IMR-90 (cell line): ENCODE measurements around the gene TNFAIP8. TPM values are rescaled to one million over a fixed set of nuclear protein-coding genes. Genes with fewer than 3 reads are reported as not detected.

Experiments
- ATAC-seq: fragments of 200-7000 bp; cut with Tn5 transposase; 2 replicates; pipeline ENCODE4 v1.9.1; 2020; ENCODE audit warnings: low read depth, mild to moderate bottlenecking, moderate library complexity
- BruUV-seq: library from RNA; stranded (reverse); fragments of 400-500 nt; replicated peaks from 2 replicates; lab custom pipeline; 2021; lab: Mats Ljungman, UMichigan
- CTCF ChIA-PET: fragments of 300-600 bp; formaldehyde crosslinking; extraction: SDS; loops from one replicate; lab custom pipeline; 2021; ENCODE audit warnings: antibody characterized with exemption; lab: Yijun Ruan, JAX
- POLR2A ChIA-PET: fragments of 300-600 bp; sonication (Branson Sonifier 250); formaldehyde crosslinking; loops from one replicate; lab custom pipeline; 2022; ENCODE audit warnings: antibody characterized with exemption; ENCODE audit not compliant: unreplicated experiment; lab: Charles Lee
- DNase-seq: peaks from one replicate; pipeline ENCODE4 v3.0.0; 2013
- H2AFZ ChIP-seq: replicated peaks from 2 replicates; pipeline ENCODE3; 2013; ENCODE audit warnings: low read length, mild to moderate bottlenecking; ENCODE audit not compliant: poor library complexity
- H2AK5ac ChIP-seq: 2 replicates; pipeline ENCODE4 v1.6.1; 2013; ENCODE audit warnings: low read depth, low read length, inconsistent platforms
- H2AK9ac ChIP-seq: replicated peaks from 2 replicates; pipeline ENCODE3; 2013; ENCODE audit warnings: mild to moderate bottlenecking, low read depth, low read length, moderate library complexity; ENCODE audit not compliant: poor library complexity
- H2BK120ac ChIP-seq: 2 replicates; pipeline ENCODE4 v1.6.1; 2013; ENCODE audit warnings: low read depth, low read length, inconsistent platforms
- H2BK15ac ChIP-seq: 3 replicates; pipeline ENCODE4 v1.6.1; 2013; ENCODE audit warnings: low read depth, low read length, inconsistent platforms
- H2BK20ac ChIP-seq: 2 replicates; pipeline ENCODE4 v1.6.1; 2013; ENCODE audit warnings: low read depth, mild to moderate bottlenecking, inconsistent platforms, low read length, moderate library complexity
- H2BK5ac ChIP-seq: 2 replicates; pipeline ENCODE4 v1.6.1; 2013; ENCODE audit warnings: mild to moderate bottlenecking, low read depth, low read length, inconsistent platforms; ENCODE audit not compliant: poor library complexity, severe bottlenecking
- H3K14ac ChIP-seq: replicated peaks from 2 replicates; pipeline ENCODE4 v1.6.1; 2013; ENCODE audit warnings: low read depth, low read length, inconsistent platforms
- H3K18ac ChIP-seq: 2 replicates; pipeline ENCODE4 v1.6.1; 2013; ENCODE audit warnings: low read depth, low read length, control low read depth
- H3K23ac ChIP-seq: 2 replicates; pipeline ENCODE4 v1.6.1; 2013; ENCODE audit warnings: low read depth, low read length, inconsistent platforms
- H3K27ac ChIP-seq: 2 replicates; pipeline ENCODE4 v1.5.1; 2013; ENCODE audit warnings: mild to moderate bottlenecking, control low read depth, low read length; ENCODE audit not compliant: insufficient read depth
- H3K27me3 ChIP-seq: 2 replicates; pipeline ENCODE4 v1.6.1; 2013; ENCODE audit warnings: low read length; ENCODE audit not compliant: control insufficient read depth, insufficient read depth
- H3K36me3 ChIP-seq: 2 replicates; pipeline ENCODE4 v1.6.1; 2013; ENCODE audit warnings: low read length, mixed read lengths; ENCODE audit not compliant: control insufficient read depth, insufficient read depth
- H3K4ac ChIP-seq: 2 replicates; pipeline ENCODE4 v1.6.1; 2013; ENCODE audit warnings: low read depth, low read length, inconsistent platforms
- H3K4me1 ChIP-seq: 2 replicates; pipeline ENCODE4 v1.6.1; 2013; ENCODE audit warnings: low read length, mixed read lengths; ENCODE audit not compliant: control insufficient read depth, insufficient read depth
- H3K4me2 ChIP-seq: 2 replicates; pipeline ENCODE4 v1.6.1; 2013; ENCODE audit warnings: low read depth, mild to moderate bottlenecking, control low read depth, low read length, moderate library complexity
- H3K4me3 ChIP-seq: 2 replicates; pipeline ENCODE4 v1.5.1; 2013; ENCODE audit warnings: low read depth, mild to moderate bottlenecking, control low read depth, low read length, moderate library complexity; ENCODE audit not compliant: insufficient read depth
- H3K56ac ChIP-seq: 2 replicates; pipeline ENCODE4 v1.6.1; 2013; ENCODE audit warnings: low read length, inconsistent platforms; ENCODE audit not compliant: insufficient read depth; ENCODE audit errors: extremely low read depth
- H3K79me1 ChIP-seq, 2 experiments: 2 replicates each; pipeline ENCODE4 v1.6.1; 2013; ENCODE audit warnings: low read length in 2 of 2, inconsistent platforms in 1 of 2, low read depth in 1 of 2
- H3K9ac ChIP-seq: 2 replicates; pipeline ENCODE4 v1.6.1; 2013; ENCODE audit warnings: low read depth, low read length, control low read depth
- H3K9me1 ChIP-seq: 2 replicates; pipeline ENCODE4 v1.6.1; 2013; ENCODE audit warnings: low read length, inconsistent platforms; ENCODE audit not compliant: insufficient read depth
- H3K9me3 ChIP-seq: 2 replicates; pipeline ENCODE4 v1.6.1; 2013; ENCODE audit warnings: low read length; ENCODE audit not compliant: control insufficient read depth, insufficient read depth
- H4K20me1 ChIP-seq: 2 replicates; pipeline ENCODE4 v1.6.1; 2013; ENCODE audit warnings: low read length, inconsistent platforms; ENCODE audit not compliant: insufficient read depth
- H4K5ac ChIP-seq: 2 replicates; pipeline ENCODE4 v1.6.1; 2013; ENCODE audit warnings: mild to moderate bottlenecking, low read depth, low read length, control low read depth
- H4K8ac ChIP-seq, 2 experiments: 2 replicates each; pipeline ENCODE4 v1.6.1; 2013; ENCODE audit warnings: low read depth in 2 of 2, low read length in 2 of 2, control low read depth in 1 of 2, inconsistent platforms in 1 of 2
- H4K91ac ChIP-seq: 2 replicates; pipeline ENCODE4 v1.6.1; 2013; ENCODE audit warnings: low read depth, low read length, inconsistent platforms; ENCODE audit not compliant: insufficient read depth
- BHLHE40 ChIP-seq: fragments of 150-350 bp; IDR thresholded peaks from 2 replicates; pipeline ENCODE4 v1.6.1; 2016; ENCODE audit warnings: mild to moderate bottlenecking, low read depth, low read length
- CEBPB ChIP-seq: IDR thresholded peaks from 2 replicates; pipeline ENCODE4 v1.6.1; 2012; ENCODE audit warnings: low read depth, low read length, improper control_type of control experiment
- FOS ChIP-seq: fragments of 150-350 bp; IDR thresholded peaks from 2 replicates; pipeline ENCODE4 v1.6.1; 2016; ENCODE audit warnings: low read depth, low read length
- MAFK ChIP-seq: IDR thresholded peaks from 2 replicates; pipeline ENCODE4 v1.6.1; 2012; ENCODE audit warnings: low read depth, low read length, improper control_type of control experiment
- MAZ ChIP-seq: IDR thresholded peaks from 2 replicates; pipeline ENCODE4 v1.6.1; 2012; ENCODE audit warnings: low read depth, mild to moderate bottlenecking, low read length, improper control_type of control experiment, moderate library complexity, borderline replicate concordance
- MXI1 ChIP-seq: IDR thresholded peaks from 2 replicates; pipeline ENCODE4 v1.6.1; 2012; ENCODE audit warnings: low read depth, mild to moderate bottlenecking, low read length, moderate library complexity, borderline replicate concordance
- NFE2L2 ChIP-seq: fragments of 150-350 bp; IDR thresholded peaks from 2 replicates; pipeline ENCODE4 v1.6.1; 2016; ENCODE audit warnings: low read depth, mild to moderate bottlenecking, low read length
- POLR2A ChIP-seq: IDR thresholded peaks from 2 replicates; pipeline ENCODE4 v1.6.1; 2012; ENCODE audit warnings: mild to moderate bottlenecking, low read depth, low read length
- RAD21 ChIP-seq: IDR thresholded peaks from 2 replicates; pipeline ENCODE4 v1.6.1; 2012; ENCODE audit warnings: low read length, improper control_type of control experiment
- RCOR1 ChIP-seq: IDR thresholded peaks from 2 replicates; pipeline ENCODE4 v1.6.1; 2012; ENCODE audit warnings: mild to moderate bottlenecking, low read length, improper control_type of control experiment; ENCODE audit not compliant: insufficient replicate concordance
- RFX5 ChIP-seq: IDR thresholded peaks from 2 replicates; pipeline ENCODE4 v1.8.0; 2012; ENCODE audit warnings: low read depth, mild to moderate bottlenecking, low read length, moderate library complexity
- SMC3 ChIP-seq: fragments of 150-350 bp; IDR thresholded peaks from 2 replicates; pipeline ENCODE4 v1.6.1; 2016; ENCODE audit warnings: low read depth, mild to moderate bottlenecking, antibody characterized with exemption, low read length, moderate library complexity
- WGBS, 2 experiments: methylation state at CpG; one replicate each; pipeline versions ENCODE4 v1.1.5 to v1.1.7; 2013; ENCODE audit warnings: missing lambda C conversion rate in 2 of 2; ENCODE audit not compliant: insufficient read length in 1 of 2; ENCODE audit errors: extremely low coverage in 2 of 2; 5-methylcytosine and 5-hydroxymethylcytosine counted together
- dilution Hi-C: fragments of 300-500 bp; cut with HindIII; formaldehyde crosslinking; loops from one replicate; pipeline ENCODE4 v1.14.3; 2018; ENCODE audit warnings: low sequenced_read_pairs; ENCODE audit not compliant: unreplicated experiment
- in situ Hi-C: fragments of 300-500 bp; cut with MboI; formaldehyde crosslinking; loops from 3 replicates; pipeline ENCODE4 v1.14.3; 2019; ENCODE audit warnings: low sequenced_read_pairs, inconsistent platforms, mixed read lengths
- intact Hi-C: fragments of 100-400 bp; cut with micrococcal nuclease; formaldehyde crosslinking; loops from 2 replicates; pipeline ENCODE4 v1.10.0; 2022
- polyA plus RNA-seq, 3 experiments: library from polyadenylated mRNA; depleted of rRNA; stranded (reverse); fragments of >200 nt; gene quantifications; 2 replicates each; pipeline ENCODE4 v1.2.3, GENCODE V29; 2012; ENCODE audit warnings: low replicate concordance in 1 of 3
- total RNA-seq: library from RNA; depleted of rRNA; stranded (reverse); fragments of >200 nt; gene quantifications from 2 replicates; pipeline ENCODE4 v1.2.3, GENCODE V29; 2012
- TF ChIP-seq, protein P1 (sequence below): conservative IDR thresholded peaks from 2 replicates; pipeline ENCODE4 v1.5.1; 2012; ENCODE audit warnings: mild to moderate bottlenecking, low read depth, low read length, improper control_type of control experiment
- TF ChIP-seq, protein P2 (sequence below): fragments of 150-350 bp; IDR thresholded peaks from 2 replicates; pipeline ENCODE4 v1.6.1; 2016; ENCODE audit warnings: low read depth, mild to moderate bottlenecking, low read length, moderate library complexity, borderline replicate concordance
- TF ChIP-seq, protein P3 (sequence below): fragments of 150-350 bp; IDR thresholded peaks from 2 replicates; pipeline ENCODE4 v1.6.1; 2017; ENCODE audit warnings: mild to moderate bottlenecking, antibody characterized with exemption, low read length, low read depth

The TNFAIP8 gene
- total and polyA plus RNA-seq, 2 of the 4 experiments (the other 2 are of a cell fraction), result 20.3 to 29.9 TPM

DNA sequence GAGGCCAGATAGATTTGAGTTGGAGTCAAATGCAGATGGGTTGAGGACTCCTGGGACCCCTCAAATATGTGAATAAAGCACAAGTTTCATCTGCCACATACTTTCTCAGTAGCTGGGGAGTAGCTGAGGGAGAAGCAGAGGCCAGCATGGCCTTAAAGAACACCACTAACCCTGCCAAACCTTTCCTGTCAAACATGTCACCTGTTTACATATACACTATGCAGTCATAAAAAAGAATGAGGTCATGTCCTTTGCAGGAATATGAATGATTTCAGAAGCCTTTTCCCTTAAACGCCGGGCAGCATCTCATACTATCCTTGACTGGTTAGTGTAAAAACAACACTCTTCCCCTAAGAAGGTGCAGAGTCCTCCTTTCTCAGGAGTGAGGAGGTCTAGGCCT lies 71.2 kb downstream of the TNFAIP8 start:
- Histone ChIP-seq H4K5ac (no peak overlapping the region), H3K9ac (no peak overlapping the region), H2BK5ac (no peak overlapping the region), H2AFZ (no peak overlapping the region), H4K8ac (no peak overlapping the region), H3K4me3 (no peak overlapping the region), H3K79me1 (no peaks in the 10 kb centered on the region), H3K56ac (no peak overlapping the region), H3K9me1 (no peaks in the 10 kb centered on the region), H3K23ac (no peak overlapping the region), H3K36me3 (no peaks in the 10 kb centered on the region), H4K20me1 (no peaks in the 10 kb centered on the region), H2BK20ac (no peak overlapping the region), H2AK9ac (no peak overlapping the region), H4K91ac (no peak overlapping the region), H3K18ac (no peak overlapping the region), H3K4me2 (no peak overlapping the region), H3K4me1 (no peaks in the 10 kb centered on the region), H2BK15ac (no peak overlapping the region), H3K27ac (no peak overlapping the region), H3K4ac (no peak overlapping the region), H3K14ac (no peak overlapping the region), H3K27me3 (peaks cover 9% of the 10 kb centered on the region), H2BK120ac (no peak overlapping the region), H3K9me3 (no peaks in the 10 kb centered on the region), H2AK5ac (no peak overlapping the region)
- dilution Hi-C loops, result no loop called here
- ChIA-PET CTCF (no interaction called here), POLR2A (no interaction called here)
- TF ChIP-seq, protein P1, sequence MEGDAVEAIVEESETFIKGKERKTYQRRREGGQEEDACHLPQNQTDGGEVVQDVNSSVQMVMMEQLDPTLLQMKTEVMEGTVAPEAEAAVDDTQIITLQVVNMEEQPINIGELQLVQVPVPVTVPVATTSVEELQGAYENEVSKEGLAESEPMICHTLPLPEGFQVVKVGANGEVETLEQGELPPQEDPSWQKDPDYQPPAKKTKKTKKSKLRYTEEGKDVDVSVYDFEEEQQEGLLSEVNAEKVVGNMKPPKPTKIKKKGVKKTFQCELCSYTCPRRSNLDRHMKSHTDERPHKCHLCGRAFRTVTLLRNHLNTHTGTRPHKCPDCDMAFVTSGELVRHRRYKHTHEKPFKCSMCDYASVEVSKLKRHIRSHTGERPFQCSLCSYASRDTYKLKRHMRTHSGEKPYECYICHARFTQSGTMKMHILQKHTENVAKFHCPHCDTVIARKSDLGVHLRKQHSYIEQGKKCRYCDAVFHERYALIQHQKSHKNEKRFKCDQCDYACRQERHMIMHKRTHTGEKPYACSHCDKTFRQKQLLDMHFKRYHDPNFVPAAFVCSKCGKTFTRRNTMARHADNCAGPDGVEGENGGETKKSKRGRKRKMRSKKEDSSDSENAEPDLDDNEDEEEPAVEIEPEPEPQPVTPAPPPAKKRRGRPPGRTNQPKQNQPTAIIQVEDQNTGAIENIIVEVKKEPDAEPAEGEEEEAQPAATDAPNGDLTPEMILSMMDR, result no peak
- TF ChIP-seq MAFK (no peak), MXI1 (no peak), RAD21 (no peak), CEBPB (no peak), SMC3 (no peak), FOS (no peak), MAZ (no peak), POLR2A (no peak), BHLHE40 (no peak), NFE2L2 (no peak), RCOR1 (no peak), RFX5 (no peak)
- TF ChIP-seq, protein P2, sequence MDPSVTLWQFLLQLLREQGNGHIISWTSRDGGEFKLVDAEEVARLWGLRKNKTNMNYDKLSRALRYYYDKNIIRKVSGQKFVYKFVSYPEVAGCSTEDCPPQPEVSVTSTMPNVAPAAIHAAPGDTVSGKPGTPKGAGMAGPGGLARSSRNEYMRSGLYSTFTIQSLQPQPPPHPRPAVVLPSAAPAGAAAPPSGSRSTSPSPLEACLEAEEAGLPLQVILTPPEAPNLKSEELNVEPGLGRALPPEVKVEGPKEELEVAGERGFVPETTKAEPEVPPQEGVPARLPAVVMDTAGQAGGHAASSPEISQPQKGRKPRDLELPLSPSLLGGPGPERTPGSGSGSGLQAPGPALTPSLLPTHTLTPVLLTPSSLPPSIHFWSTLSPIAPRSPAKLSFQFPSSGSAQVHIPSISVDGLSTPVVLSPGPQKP, result no peak
- TF ChIP-seq, protein P3, sequence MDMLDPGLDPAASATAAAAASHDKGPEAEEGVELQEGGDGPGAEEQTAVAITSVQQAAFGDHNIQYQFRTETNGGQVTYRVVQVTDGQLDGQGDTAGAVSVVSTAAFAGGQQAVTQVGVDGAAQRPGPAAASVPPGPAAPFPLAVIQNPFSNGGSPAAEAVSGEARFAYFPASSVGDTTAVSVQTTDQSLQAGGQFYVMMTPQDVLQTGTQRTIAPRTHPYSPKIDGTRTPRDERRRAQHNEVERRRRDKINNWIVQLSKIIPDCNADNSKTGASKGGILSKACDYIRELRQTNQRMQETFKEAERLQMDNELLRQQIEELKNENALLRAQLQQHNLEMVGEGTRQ, result no peak
- no TSS peak for BruUV-seq
- in situ Hi-C loops, result no loop called here
- intact Hi-C loops, result no loop called here
- ATAC-seq (no peak), DNase-seq (no peak)
- WGBS, 2 experiments, result no CpG with 5 or more reads among the region's 2 CpGs
